SK-N-SH treated with all-trans-retinoic acid at 6 μM for 48 hours (cell line): ENCODE results near the gene TBC1D7.
A peak's percentile ranks its signal among the peaks of the same experiment; 100 is the strongest.

Experiments
- ATAC-seq: fragments of 200-7000 bp; cut with Tn5 transposase; 3 replicates; pipeline ENCODE4 v1.9.1; 2020; ENCODE audit warnings: mild to moderate bottlenecking, moderate library complexity
- ARNTL ChIP-seq: fragments of 450-650 bp; formaldehyde crosslinking; IDR thresholded peaks from 2 replicates; pipeline ENCODE4 v1.5.0; 2020; ENCODE audit warnings: low read depth, mild to moderate bottlenecking, moderate library complexity, borderline replicate concordance
- BACH2 ChIP-seq: fragments of 250-450 bp; sonication (Bioruptor Pico); IDR thresholded peaks from 2 replicates; pipeline ENCODE4 v1.9.0; 2021; ENCODE audit warnings: mild to moderate bottlenecking, borderline replicate concordance
- CREB5 ChIP-seq: fragments of 250-450 bp; sonication (Bioruptor Pico); IDR thresholded peaks from 2 replicates; pipeline ENCODE4 v1.5.1; 2020; ENCODE audit warnings: low read depth, mild to moderate bottlenecking, moderate library complexity
- CSDC2 ChIP-seq: fragments of 250-450 bp; sonication (Bioruptor Pico); IDR thresholded peaks from 2 replicates; pipeline ENCODE4 v1.5.0; 2020; ENCODE audit warnings: mild to moderate bottlenecking, moderate library complexity
- CSRNP3 ChIP-seq: fragments of 250-450 bp; sonication (Bioruptor Pico); IDR thresholded peaks from 2 replicates; pipeline ENCODE4 v1.5.1; 2021; ENCODE audit warnings: mild to moderate bottlenecking, moderate library complexity
- ESRRG ChIP-seq: fragments of 250-450 bp; sonication (Bioruptor Pico); IDR thresholded peaks from 2 replicates; pipeline ENCODE4 v1.6.1; 2021; ENCODE audit warnings: mild to moderate bottlenecking
- GLIS3 ChIP-seq: fragments of 250-450 bp; sonication (Bioruptor Pico); IDR thresholded peaks from 2 replicates; pipeline ENCODE4 v1.5.0; 2020; ENCODE audit warnings: mild to moderate bottlenecking, moderate library complexity
- ISL1 ChIP-seq: fragments of 250-450 bp; sonication (Bioruptor Pico); IDR thresholded peaks from 2 replicates; pipeline ENCODE4 v2.1.2; 2022; ENCODE audit warnings: mild to moderate bottlenecking, moderate library complexity
- OSR1 ChIP-seq: fragments of 250-450 bp; sonication (Bioruptor Pico); IDR thresholded peaks from 2 replicates; pipeline ENCODE4 v1.8.0; 2022; ENCODE audit warnings: moderate library complexity, mild to moderate bottlenecking, inconsistent platforms
- POU6F1 ChIP-seq: fragments of 250-450 bp; sonication (Bioruptor Pico); IDR thresholded peaks from 2 replicates; pipeline ENCODE4 v1.8.0; 2021; ENCODE audit warnings: low read depth, mild to moderate bottlenecking, moderate library complexity, borderline replicate concordance
- PPARA ChIP-seq: fragments of 250-450 bp; sonication (Bioruptor Pico); IDR thresholded peaks from 2 replicates; pipeline ENCODE4 v1.5.0; 2020; ENCODE audit warnings: mild to moderate bottlenecking, borderline replicate concordance
- RARB ChIP-seq: fragments of 250-450 bp; sonication (Bioruptor Pico); IDR thresholded peaks from 2 replicates; pipeline ENCODE4 v1.8.0; 2021; ENCODE audit warnings: mild to moderate bottlenecking, moderate library complexity
- SNAI2 ChIP-seq: fragments of 250-450 bp; sonication (Bioruptor Pico); IDR thresholded peaks from 2 replicates; pipeline ENCODE4 v1.5.0; 2020; ENCODE audit warnings: mild to moderate bottlenecking, moderate library complexity
- TCF4 ChIP-seq: fragments of 250-450 bp; sonication (Bioruptor Pico); IDR thresholded peaks from 2 replicates; pipeline ENCODE4 v1.8.0; 2021; ENCODE audit warnings: mild to moderate bottlenecking, moderate library complexity, borderline replicate concordance
- TOX ChIP-seq: fragments of 250-450 bp; sonication (Bioruptor Pico); IDR thresholded peaks from 2 replicates; pipeline ENCODE4 v1.8.0; 2021; ENCODE audit warnings: mild to moderate bottlenecking, moderate library complexity, borderline replicate concordance
- TSHZ2 ChIP-seq: fragments of 250-450 bp; sonication (Bioruptor Pico); IDR thresholded peaks from 2 replicates; pipeline ENCODE4 v1.5.0; 2020; ENCODE audit warnings: mild to moderate bottlenecking, moderate library complexity
- ZC3H10 ChIP-seq: fragments of 250-450 bp; sonication (Bioruptor Pico); IDR thresholded peaks from 2 replicates; pipeline ENCODE4 v1.5.1; 2021; ENCODE audit warnings: mild to moderate bottlenecking, moderate library complexity
- ZFP3 ChIP-seq: fragments of 250-450 bp; sonication (Bioruptor Pico); IDR thresholded peaks from 2 replicates; pipeline ENCODE4 v1.5.0; 2020; ENCODE audit warnings: mild to moderate bottlenecking, moderate library complexity
- ZFP30 ChIP-seq: fragments of 450-650 bp; formaldehyde crosslinking; IDR thresholded peaks from 2 replicates; pipeline ENCODE4 v1.5.0; 2022; ENCODE audit warnings: mild to moderate bottlenecking, moderate library complexity
- ZNF565 ChIP-seq: fragments of 450-650 bp; formaldehyde crosslinking; conservative IDR thresholded peaks from 2 replicates; pipeline ENCODE4 v1.5.0; 2020; ENCODE audit warnings: low read depth, mild to moderate bottlenecking, moderate library complexity
- ZNF70 ChIP-seq: fragments of 450-650 bp; formaldehyde crosslinking; IDR thresholded peaks from 2 replicates; pipeline ENCODE4 v1.5.0; 2020; ENCODE audit warnings: mild to moderate bottlenecking, moderate library complexity
- ZNF8 ChIP-seq: fragments of 450-650 bp; formaldehyde crosslinking; IDR thresholded peaks from 2 replicates; pipeline ENCODE4 v1.5.0; 2020; ENCODE audit warnings: mild to moderate bottlenecking, moderate library complexity
- TF ChIP-seq, protein P1 (sequence below): fragments of 250-450 bp; sonication (Bioruptor Pico); IDR thresholded peaks from 2 replicates; pipeline ENCODE4 v1.8.0; 2020; ENCODE audit warnings: mild to moderate bottlenecking, moderate library complexity, borderline replicate concordance

TBC1D7 gene

GRCh38 chr6:13328076-13328874, at the start of gene TBC1D7:
Gene TBC1D7, minus strand, starts transcription at chr6:13328537. Its CDS starts 1,639 bp downstream, at chr6:13326898.
- TF ChIP-seq ARNTL (CRISPR knock-in tag): no peak
- no peak for TF ChIP-seq SNAI2 (CRISPR knock-in tag)
- TF ChIP-seq GLIS3 (CRISPR knock-in tag): no peak
- no peak for TF ChIP-seq ZNF565 (CRISPR knock-in tag)
- no peak for TF ChIP-seq POU6F1 (CRISPR knock-in tag)
- TF ChIP-seq ZFP30 (CRISPR knock-in tag): no peak
- TF ChIP-seq ISL1: no peak
- TF ChIP-seq RARB (CRISPR knock-in tag): no peak
- TF ChIP-seq CSDC2 (CRISPR knock-in tag): no peak
- TF ChIP-seq OSR1: no peak
- no peak for TF ChIP-seq ZNF70 (CRISPR knock-in tag)
- TF ChIP-seq ZC3H10 (CRISPR knock-in tag): no peak
- TF ChIP-seq PPARA (CRISPR knock-in tag): no peak
- no peak for TF ChIP-seq ZFP3 (CRISPR knock-in tag)
- no peak for TF ChIP-seq CSRNP3 (CRISPR knock-in tag)
- no peak for TF ChIP-seq CREB5
- no peak; the same call in 1 of the 2 replicates for TF ChIP-seq ZNF8 (CRISPR knock-in tag)
- no peak for TF ChIP-seq TOX (CRISPR knock-in tag)
- TF ChIP-seq TCF4 (CRISPR knock-in tag): no peak
- TF ChIP-seq BACH2 (CRISPR knock-in tag): no peak
- TF ChIP-seq, all 23 proteins: peak for 0
- peak; percentile 95 for ATAC-seq

DNA sequence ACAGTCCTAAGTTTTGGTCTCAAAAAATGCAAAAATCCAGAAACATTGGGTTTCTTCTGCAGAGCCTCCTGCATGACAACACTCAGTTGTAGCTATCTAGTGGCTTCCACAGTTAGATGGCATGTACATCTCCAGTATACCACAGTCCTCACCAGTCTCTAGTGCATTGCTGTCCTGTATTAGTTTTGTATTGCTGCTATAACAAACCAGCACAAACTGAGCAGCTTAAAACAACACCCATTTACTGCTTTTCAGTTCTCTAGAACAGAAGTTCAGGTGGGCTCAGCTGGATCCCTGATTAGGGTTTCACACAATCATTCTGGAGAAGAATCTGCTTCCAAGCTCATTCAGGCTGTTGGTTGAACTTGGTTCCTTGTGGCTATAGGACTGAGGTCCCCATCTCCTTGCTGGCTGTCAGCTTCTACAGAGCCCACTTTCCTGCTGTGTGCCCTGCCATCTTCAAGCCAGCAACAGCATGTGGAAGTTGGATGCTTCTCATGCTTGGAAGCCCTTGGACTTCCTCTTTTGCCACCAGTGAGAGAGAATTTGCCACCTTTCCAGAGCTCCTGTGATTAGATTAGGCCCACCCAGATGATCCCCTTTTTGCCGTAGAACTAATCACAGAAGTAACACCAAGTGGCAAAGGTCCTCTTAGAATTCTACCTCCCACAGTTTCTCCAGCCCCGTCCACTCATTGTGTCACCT, 48.9 kb upstream of the TBC1D7 start:
- no peak for TF ChIP-seq BACH2 (CRISPR knock-in tag)
- no peak for TF ChIP-seq ZNF565 (CRISPR knock-in tag)
- TF ChIP-seq GLIS3 (CRISPR knock-in tag): no peak
- no peak for TF ChIP-seq CSDC2 (CRISPR knock-in tag)
- TF ChIP-seq TSHZ2 (CRISPR knock-in tag): no peak
- TF ChIP-seq ESRRG (CRISPR knock-in tag): no peak
- TF ChIP-seq TCF4 (CRISPR knock-in tag): no peak
- TF ChIP-seq, protein P1, sequence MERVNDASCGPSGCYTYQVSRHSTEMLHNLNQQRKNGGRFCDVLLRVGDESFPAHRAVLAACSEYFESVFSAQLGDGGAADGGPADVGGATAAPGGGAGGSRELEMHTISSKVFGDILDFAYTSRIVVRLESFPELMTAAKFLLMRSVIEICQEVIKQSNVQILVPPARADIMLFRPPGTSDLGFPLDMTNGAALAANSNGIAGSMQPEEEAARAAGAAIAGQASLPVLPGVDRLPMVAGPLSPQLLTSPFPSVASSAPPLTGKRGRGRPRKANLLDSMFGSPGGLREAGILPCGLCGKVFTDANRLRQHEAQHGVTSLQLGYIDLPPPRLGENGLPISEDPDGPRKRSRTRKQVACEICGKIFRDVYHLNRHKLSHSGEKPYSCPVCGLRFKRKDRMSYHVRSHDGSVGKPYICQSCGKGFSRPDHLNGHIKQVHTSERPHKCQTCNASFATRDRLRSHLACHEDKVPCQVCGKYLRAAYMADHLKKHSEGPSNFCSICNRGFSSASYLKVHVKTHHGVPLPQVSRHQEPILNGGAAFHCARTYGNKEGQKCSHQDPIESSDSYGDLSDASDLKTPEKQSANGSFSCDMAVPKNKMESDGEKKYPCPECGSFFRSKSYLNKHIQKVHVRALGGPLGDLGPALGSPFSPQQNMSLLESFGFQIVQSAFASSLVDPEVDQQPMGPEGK (CRISPR knock-in tag): no peak
- TF ChIP-seq RARB (CRISPR knock-in tag): no peak
- no peak for ATAC-seq
